Globus pallidus (tissue), 1 donor: ENCODE measurements around the gene RNF40.

ENCODE experiments used
- DNase-seq: peaks from one replicate; pipeline ENCODE4 v3.0.0-alpha.2; 2015; ENCODE audit warnings: low spot score

The RNF40 gene

GRCh38 chr16:30740364-30741251 lies 21.5 kb upstream of the RNF40 start:
- DNase-seq, result no peak

GRCh38 chr16:30741461-30741914 lies 20.6 kb upstream of the RNF40 start:
- no peak for DNase-seq

GRCh38 chr16:30743716-30744115 lies 18.4 kb upstream of the RNF40 start:
- DNase-seq, result no peak

- DNase-seq, result no peak
Measured at GRCh38 chr16:30744183-30744582, 17.9 kb upstream of the RNF40 start.

GRCh38 chr16:30745082-30745481 lies 17.0 kb upstream of the RNF40 start:
- DNase-seq, result no peak

GRCh38 chr16:30746638-30747175 lies 15.4 kb upstream of the RNF40 start:
- DNase-seq, result no peak

- DNase-seq, result no peak
Measured at GRCh38 chr16:30747331-30747730, 14.8 kb upstream of the RNF40 start.

GRCh38 chr16:30747799-30748633 lies 14.1 kb upstream of the RNF40 start, which contains the start of gene PHKG2:
TSS of gene PHKG2 (plus strand) at chr16:30748425. CDS start at chr16:30748821, 396 bp downstream.
- DNase-seq, result peak; percentile 99

GRCh38 chr16:30748634-30749445 lies 13.3 kb upstream of the RNF40 start:
- no peak for DNase-seq

- DNase-seq, result no peak
Measured at GRCh38 chr16:30750201-30750600, 11.9 kb upstream of the RNF40 start.

- DNase-seq, result no peak
Measured at GRCh38 chr16:30750876-30751465, 11.2 kb upstream of the RNF40 start.

- DNase-seq, result no peak
Measured at GRCh38 chr16:30753596-30753995, 8.5 kb upstream of the RNF40 start.

- no peak for DNase-seq
Measured at GRCh38 chr16:30755955-30756780, 6.0 kb upstream of the RNF40 start.

GRCh38 chr16:30756781-30757100 lies 5.4 kb upstream of the RNF40 start:
- no peak for DNase-seq

- no peak for DNase-seq
Measured at GRCh38 chr16:30757316-30757715, 4.8 kb upstream of the RNF40 start.

- peak; percentile 37 for DNase-seq
Measured at GRCh38 chr16:30758988-30759491, 3.1 kb upstream of the RNF40 start.

GRCh38 chr16:30760001-30760559 lies 2.0 kb upstream of the RNF40 start:
- DNase-seq, result no peak

GRCh38 chr16:30760577-30761426 lies 1.3 kb upstream of the RNF40 start:
- no peak for DNase-seq

GRCh38 chr16:30761427-30761927 lies 645 bp upstream of the RNF40 start:
- no peak for DNase-seq
